HEK293 (cell line): ENCODE results near the gene PIGZ.

Experiments
- CTCF ChIP-seq: fragments of 450-650 bp; formaldehyde crosslinking; IDR thresholded peaks from 2 replicates; pipeline ENCODE4 v1.5.1; 2016; ENCODE audit warnings: missing biosample characterization, missing genetic modification characterization
- SALL2 ChIP-seq: fragments of 450-650 bp; formaldehyde crosslinking; IDR thresholded peaks from 2 replicates; pipeline ENCODE4 v1.5.0; 2017; ENCODE audit warnings: missing biosample characterization, mild to moderate bottlenecking, missing genetic modification characterization, borderline replicate concordance
- YY1 ChIP-seq: fragments of 450-650 bp; formaldehyde crosslinking; IDR thresholded peaks from 2 replicates; pipeline ENCODE4 v1.5.1; 2018; ENCODE audit warnings: missing biosample characterization, missing genetic modification characterization
- ZNF121 ChIP-seq: fragments of 450-650 bp; formaldehyde crosslinking; IDR thresholded peaks from 2 replicates; pipeline ENCODE4 v1.5.1; 2016; ENCODE audit warnings: missing biosample characterization, missing genetic modification characterization
- ZNF184 ChIP-seq: fragments of 450-650 bp; IDR thresholded peaks from 2 replicates; pipeline ENCODE4 v1.5.1; 2018; ENCODE audit warnings: missing biosample characterization, mild to moderate bottlenecking, missing genetic modification characterization
- ZNF423 ChIP-seq: fragments of 450-650 bp; formaldehyde crosslinking; IDR thresholded peaks from 2 replicates; pipeline ENCODE4 v1.5.1; 2016; ENCODE audit warnings: missing biosample characterization, missing genetic modification characterization
- ZNF660 ChIP-seq: fragments of 450-650 bp; IDR thresholded peaks from 2 replicates; pipeline ENCODE4 v1.5.1; 2018; ENCODE audit warnings: missing biosample characterization, mild to moderate bottlenecking, missing genetic modification characterization

GRCh38 chr3:196965112-196965803, 3.4 kb downstream of the PIGZ start:
- TF ChIP-seq ZNF184 (tag by site-specific recombination) (no peak), SALL2 (tag by site-specific recombination) (no peak), ZNF121 (tag by site-specific recombination) (no peak), ZNF660 (tag by site-specific recombination) (no peak), YY1 (no peak), CTCF (tag by site-specific recombination) (no peak), ZNF423 (no peak)
